Heart right ventricle (tissue), 16 donors: Measurements from ENCODE around the gene NRP2. TPM values are rescaled to one million over a fixed set of nuclear protein-coding genes. Genes with fewer than 3 reads are reported as not detected.

ENCODE experiments used
- ATAC-seq, 8 donors: fragments of 200-7000 bp; cut with Tn5 transposase; one replicate each; pipeline ENCODE4 v1.9.1; 2020; ENCODE audit warnings: mild to moderate bottlenecking in 8 of 8, moderate library complexity in 8 of 8, moderate number of reproducible peaks in 1 of 8
- DNase-seq, 2 donors: peaks; one replicate each; pipeline ENCODE4 v3.0.0-alpha.2; 2020
- H3K27ac ChIP-seq, 10 donors: fragments of 200-600 bp; sonication (generic) in 2 of 10; one replicate each; pipeline versions ENCODE4 v1.5.0 to v1.8.0; 2020 to 2022; ENCODE audit warnings: mild to moderate bottlenecking in 3 of 10
- H3K27me3 ChIP-seq, 7 donors: fragments of 200-600 bp; one replicate each; pipeline ENCODE4 v1.8.0; 2021 to 2022; ENCODE audit warnings: mild to moderate bottlenecking in 2 of 7
- H3K36me3 ChIP-seq, 9 donors: fragments of 200-600 bp; sonication (generic) in 1 of 9; one replicate each; pipeline versions ENCODE4 v1.5.0 to v1.8.0; 2020 to 2022; ENCODE audit warnings: mild to moderate bottlenecking in 2 of 9
- H3K4me1 ChIP-seq, 9 donors: fragments of 200-600 bp; sonication (generic) in 1 of 9; one replicate each; pipeline versions ENCODE4 v1.5.0 to v1.8.0; 2020 to 2022; ENCODE audit warnings: mild to moderate bottlenecking in 4 of 9
- H3K4me3 ChIP-seq, 10 donors: fragments of 200-600 bp; sonication (generic) in 2 of 10; one replicate each; pipeline versions ENCODE4 v1.5.0 to v1.8.0; 2020 to 2022; ENCODE audit warnings: mild to moderate bottlenecking in 7 of 10, moderate library complexity in 2 of 10
- H3K9me3 ChIP-seq, 11 donors: fragments of 200-600 bp in 10 of 11; sonication (generic) in 2 of 11; one replicate each; pipeline versions ENCODE4 v1.5.0 to v1.8.0; 2013 to 2022; ENCODE audit warnings: mild to moderate bottlenecking in 2 of 11, control low read depth in 1 of 11, moderate library complexity in 1 of 11
- CTCF ChIP-seq, 9 donors: fragments of 200-600 bp; sonication (generic) in 2 of 9; IDR thresholded peaks; one replicate each; pipeline versions ENCODE4 v1.5.0 to v1.8.0; 2021 to 2022; ENCODE audit warnings: antibody characterized with exemption in 9 of 9, mild to moderate bottlenecking in 5 of 9, moderate library complexity in 1 of 9
- WGBS, 2 donors: extraction: QIAGEN DNeasy Blood & Tissue Kit; methylation state at CpG; one replicate each; pipeline ENCODE4 v1.1.7; 2013; ENCODE audit warnings: inconsistent platforms in 1 of 2; 5-methylcytosine and 5-hydroxymethylcytosine counted together
- intact Hi-C, 10 donors: fragments of 100-400 bp; cut with DNase I; formaldehyde crosslinking; loops; one replicate each; pipeline versions ENCODE4 v1.11.1 to v1.14.2; 2022
- polyA plus RNA-seq, 2 donors: library from polyadenylated mRNA; stranded (reverse); fragments of 200-250 nt; gene quantifications; one replicate each; pipeline ENCODE4 v1.2.3, GENCODE V29; 2013
- total RNA-seq, 10 donors: library from RNA; stranded (reverse); fragmentation: NEBNext Ultra II Directional in 3 of 10; extraction: Animal tissue kit (Norgen Biotek cat#: 25700) in 3 of 10; gene quantifications; one replicate each; pipeline versions ENCODE4 v1.2.1 to v1.2.4, GENCODE V29; 2021 to 2023
- donor health status: Arrhythmogenic right ventricular cardiomyopathy.
- donor health status: ischemic (EF 13 %, LVEDD 7.1; RV severe dilation, severe dysfunction).
- donor health status: healthy with polysubstance abuse.
- donor health status: DM: no; HTN: yes; CAD: no.
- donor health status: DM: no; HTN: no; CAD: no.
- donor health status: ischemic (EF 25% LVEDD 6.9; RV normal size, moderate dysfunction).
- donor health status: ischemic (EF 25% LVEDD 5.7; RV mildly dilated, moderate dysfunction).
- donor health status: healthy.
- donor health status: DM: yes; HTN: yes; CAD: no.
- donor health status: Ischemic cardiomyopathy.
- donor health status: ischemic (EF 35%, LVEDD 5.7; RV mildly dilated, moderate dysfunction).
- donor health status: nonischemic (EF 11% LVEDD 7.7; RV severe dilation, severe dysfunction).
- donor health status: DM: yes; HTN: yes; CAD: no.
- donor health status: PGD.
- donor health status: ischemic (EF 29% LVEDD 5.4; RV normal size, mild dysfunction).
- donor health status: nonischemic (EF 23%, LVEDD 6.1; RV moderate dilation, normal function).

The NRP2 gene
- total and polyA plus RNA-seq, 12 donors = 2.5 to 29.4 (median 8.6) TPM

- TF ChIP-seq CTCF (IDR thresholded peaks at IDR 0.05) = no peak
- intact Hi-C loops = loop anchor here in 5 of 10 donors (5.0 to 10.0 kb wide), 6 partner anchors 69 to 1424 kb away; no protein-coding TSS in a partner anchor
- ATAC-seq = peak in 5 of 8 donors; percentile 13 to 51 (median 39)
- Histone ChIP-seq H3K27me3 (peaks cover 0 to 40% (median 12%) of the 10 kb centered on the region in 7 donors), H3K9me3 (no peaks in the 10 kb centered on the region), H3K27ac (peak overlapping the region in 5 of 10 donors; percentile 13 to 49 (median 22)), H3K36me3 (no peaks in the 10 kb centered on the region), H3K4me1 (peaks cover 8 to 64% (median 46%) of the 10 kb centered on the region in 9 donors), H3K4me3 (no peak overlapping the region)
- whole genome bisulfite sequencing, 2 donors = 57 to 61% methylated on average over 4 of the region's 4 CpGs
- DNase-seq = no peak
These were observed 6.3 kb downstream of the NRP2 start for GRCh38 chr2:205688417-205689200.

- WGBS, 2 donors = 82 to 84% methylated on average over 9 of the region's 9 CpGs
- intact Hi-C loops = loop anchor here in 5 of 10 donors (5.0 to 10.0 kb wide), 6 partner anchors 67 to 1425 kb away; no protein-coding TSS in a partner anchor
- H3K4me1 ChIP-seq = peaks cover 4 to 57% (median 37%) of the 10 kb centered on the region in 9 donors
- ATAC-seq (no peak), DNase-seq (no peak)
- no peak overlapping the region for H3K27ac ChIP-seq
- peaks cover 0 to 28% (median 7%) of the 10 kb centered on the region in 7 donors for H3K27me3 ChIP-seq
- no peaks in the 10 kb centered on the region for H3K9me3 ChIP-seq
- no peak overlapping the region for H3K4me3 ChIP-seq
- no peaks in the 10 kb centered on the region for H3K36me3 ChIP-seq
- TF ChIP-seq CTCF (IDR thresholded peaks at IDR 0.05) = no peak
These were observed 7.5 kb downstream of the NRP2 start for GRCh38 chr2:205689820-205690219.

- H3K4me3 ChIP-seq = no peak overlapping the region
- intact Hi-C loops = no loop called here
- no peaks in the 10 kb centered on the region for H3K9me3 ChIP-seq
- TF ChIP-seq CTCF (IDR thresholded peaks at IDR 0.05) = no peak
- 81 to 85% methylated on average over 3 of the region's 3 CpGs for WGBS, 2 donors
- peaks cover 0 to 47% (median 23%) of the 10 kb centered on the region in 9 donors for H3K4me1 ChIP-seq
- no peak overlapping the region for H3K27ac ChIP-seq
- ATAC-seq = no peak
- no peaks in the 10 kb centered on the region for H3K36me3 ChIP-seq
- no peak for DNase-seq
- peaks cover 0 to 5% (median 0%) of the 10 kb centered on the region in 7 donors for H3K27me3 ChIP-seq
These were observed 9.8 kb downstream of the NRP2 start for GRCh38 chr2:205692104-205692503.

- Histone ChIP-seq H3K9me3 (no peaks in the 10 kb centered on the region), H3K36me3 (peaks cover 0 to 7% (median 0%) of the 10 kb centered on the region in 9 donors), H3K27me3 (no peaks in the 10 kb centered on the region), H3K4me3 (no peak overlapping the region), H3K4me1 (peaks cover 0 to 43% (median 11%) of the 10 kb centered on the region in 9 donors), H3K27ac (no peak overlapping the region)
- WGBS, 2 donors = 92 to 93% methylated on average over 2 of the region's 2 CpGs
- no peak for TF ChIP-seq CTCF (IDR thresholded peaks at IDR 0.05)
- intact Hi-C loops = no loop called here
- DNase-seq (no peak), ATAC-seq (no peak)
These were observed 12.0 kb downstream of the NRP2 start for GRCh38 chr2:205694256-205694655.
